ENCODE measurements around the gene PHYHIPL. TPM values are rescaled to one million over a fixed set of nuclear protein-coding genes. Genes with fewer than 3 reads are reported as not detected.

Gene PHYHIPL
- total RNA-seq, 2 experiments from 2014 or later = not detected

DNA sequence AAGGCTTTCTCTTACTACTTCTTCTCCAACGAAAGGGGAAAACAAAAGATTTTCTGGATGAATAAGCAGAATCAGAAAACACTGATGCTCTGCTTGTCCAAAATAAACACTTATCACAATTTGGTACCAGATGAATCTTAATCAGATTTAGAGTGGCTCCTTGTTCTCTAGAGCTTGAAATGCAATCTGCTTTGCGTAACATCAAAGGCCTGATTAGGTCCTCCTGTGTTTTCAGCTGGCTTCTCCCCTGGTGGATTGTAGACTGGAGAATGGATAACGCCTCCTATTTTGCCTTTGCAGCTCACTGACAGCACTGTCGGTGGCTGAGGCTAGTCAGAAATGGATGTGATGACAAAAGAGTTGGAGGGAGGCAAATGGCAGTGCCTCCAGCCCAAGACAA, 94.7 kb downstream of the PHYHIPL start:
- Mint-ChIP-seq H3K9me3 (no peaks in the 10 kb centered on the region), H3K27ac (no peak overlapping the region), H3K36me3 (ENCODE audit: low read depth) (no peaks in the 10 kb centered on the region), H3K4me1 (ENCODE audit: low read depth) (no peaks in the 10 kb centered on the region), H3K4me3 (no peak overlapping the region), H3K27me3 (no peaks in the 10 kb centered on the region)
- TF ChIP-seq, protein P1, sequence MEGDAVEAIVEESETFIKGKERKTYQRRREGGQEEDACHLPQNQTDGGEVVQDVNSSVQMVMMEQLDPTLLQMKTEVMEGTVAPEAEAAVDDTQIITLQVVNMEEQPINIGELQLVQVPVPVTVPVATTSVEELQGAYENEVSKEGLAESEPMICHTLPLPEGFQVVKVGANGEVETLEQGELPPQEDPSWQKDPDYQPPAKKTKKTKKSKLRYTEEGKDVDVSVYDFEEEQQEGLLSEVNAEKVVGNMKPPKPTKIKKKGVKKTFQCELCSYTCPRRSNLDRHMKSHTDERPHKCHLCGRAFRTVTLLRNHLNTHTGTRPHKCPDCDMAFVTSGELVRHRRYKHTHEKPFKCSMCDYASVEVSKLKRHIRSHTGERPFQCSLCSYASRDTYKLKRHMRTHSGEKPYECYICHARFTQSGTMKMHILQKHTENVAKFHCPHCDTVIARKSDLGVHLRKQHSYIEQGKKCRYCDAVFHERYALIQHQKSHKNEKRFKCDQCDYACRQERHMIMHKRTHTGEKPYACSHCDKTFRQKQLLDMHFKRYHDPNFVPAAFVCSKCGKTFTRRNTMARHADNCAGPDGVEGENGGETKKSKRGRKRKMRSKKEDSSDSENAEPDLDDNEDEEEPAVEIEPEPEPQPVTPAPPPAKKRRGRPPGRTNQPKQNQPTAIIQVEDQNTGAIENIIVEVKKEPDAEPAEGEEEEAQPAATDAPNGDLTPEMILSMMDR (IDR thresholded peaks at IDR 0.05) = no peak
- POLR2A ChIA-PET = no interaction called here
- CTCF ChIA-PET = no interaction called here
- intact Hi-C loops (cut with micrococcal nuclease) = no loop called here
- ATAC-seq (no peak), DNase-seq (no peak)

- intact Hi-C loops (cut with micrococcal nuclease) = no loop called here
- Mint-ChIP-seq H3K9me3 (no peaks in the 10 kb centered on the region), H3K4me1 (ENCODE audit: low read depth) (no peaks in the 10 kb centered on the region), H3K36me3 (ENCODE audit: low read depth) (no peaks in the 10 kb centered on the region), H3K4me3 (no peak overlapping the region), H3K27me3 (no peaks in the 10 kb centered on the region), H3K27ac (no peak overlapping the region)
- TF ChIP-seq, protein P1 (IDR thresholded peaks at IDR 0.05) = no peak
- no peak for DNase-seq
- ChIA-PET POLR2A (no interaction called here), CTCF (no interaction called here)
- no peak for ATAC-seq
Observed at GRCh38 chr10:59272061-59272460, 95.6 kb downstream of the PHYHIPL start.

- Mint-ChIP-seq H3K4me3 (no peak overlapping the region), H3K27ac (no peak overlapping the region), H3K9me3 (no peaks in the 10 kb centered on the region), H3K27me3 (no peaks in the 10 kb centered on the region), H3K4me1 (ENCODE audit: low read depth) (no peaks in the 10 kb centered on the region), H3K36me3 (ENCODE audit: low read depth) (no peaks in the 10 kb centered on the region)
- intact Hi-C loops (cut with micrococcal nuclease) = no loop called here
- CTCF ChIA-PET = no interaction called here
- TF ChIP-seq, protein P1 (IDR thresholded peaks at IDR 0.05) = no peak
- POLR2A ChIA-PET = no interaction called here
- DNase-seq = no peak
- no peak for ATAC-seq
Observed at GRCh38 chr10:59273445-59273844, 97.0 kb downstream of the PHYHIPL start.

GRCh38 chr10:59276133-59276532, 99.7 kb downstream of the PHYHIPL start:
- POLR2A ChIA-PET = no interaction called here
- CTCF ChIA-PET = no interaction called here
- ATAC-seq (no peak), DNase-seq (no peak)
- Mint-ChIP-seq H3K4me3 (no peak overlapping the region), H3K36me3 (ENCODE audit: low read depth) (no peaks in the 10 kb centered on the region), H3K9me3 (no peaks in the 10 kb centered on the region), H3K27ac (no peak overlapping the region), H3K27me3 (no peaks in the 10 kb centered on the region), H3K4me1 (ENCODE audit: low read depth) (no peaks in the 10 kb centered on the region)
- intact Hi-C loops (cut with micrococcal nuclease) = no loop called here
- TF ChIP-seq, protein P1 (IDR thresholded peaks at IDR 0.05) = no peak

DNA sequence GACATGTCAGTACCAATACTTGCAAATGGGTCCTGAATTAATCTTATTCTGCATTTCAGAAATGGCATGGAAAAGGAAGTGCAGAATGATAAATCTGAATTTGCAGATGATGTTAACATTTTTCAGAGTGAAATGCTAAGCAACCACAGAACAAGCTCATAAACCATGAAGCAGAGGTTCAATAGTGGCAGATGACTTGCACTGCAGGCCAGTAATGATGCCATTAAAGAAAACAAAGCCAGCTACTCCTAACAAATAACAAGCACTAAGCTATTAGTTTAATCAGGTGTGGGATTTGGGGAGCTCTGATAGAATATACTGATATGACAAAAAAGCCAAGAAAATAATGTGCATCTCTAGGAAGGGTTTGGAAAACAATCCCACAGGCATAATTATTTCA, 100.5 kb downstream of the PHYHIPL start:
- no peaks in the 10 kb centered on the region for H3K9me3 Mint-ChIP-seq
- ATAC-seq (no peak), DNase-seq (no peak)
- no peak overlapping the region for H3K27ac Mint-ChIP-seq
- POLR2A ChIA-PET = no interaction called here
- no peaks in the 10 kb centered on the region for H3K36me3 Mint-ChIP-seq (ENCODE audit: low read depth)
- TF ChIP-seq, protein P1 (IDR thresholded peaks at IDR 0.05) = no peak
- H3K27me3 Mint-ChIP-seq = no peaks in the 10 kb centered on the region
- CTCF ChIA-PET = interaction anchor here (1.2 kb wide), 1 partner anchor 43 kb away, joined by 3 read pairs; no protein-coding TSS in a partner anchor
- no peaks in the 10 kb centered on the region for H3K4me1 Mint-ChIP-seq (ENCODE audit: low read depth)
- H3K4me3 Mint-ChIP-seq = no peak overlapping the region
- intact Hi-C loops (cut with micrococcal nuclease) = no loop called here
